A549 (cell line): Measurements from ENCODE around the gene GRHL3. TPM values are rescaled to one million over a fixed set of nuclear protein-coding genes. Genes with fewer than 3 reads are reported as not detected.
A peak's percentile ranks its signal among the peaks of the same experiment; 100 is the strongest.

Source experiments
- ATAC-seq, 2 experiments: fragments of 200-7000 bp in 1 of 2; fragments of >200 bp in 1 of 2; cut with Nextera tagmentation in 1 of 2; cut with Tn5 transposase in 1 of 2; 3 replicates each; pipeline versions ENCODE4 v1.8.0 to v1.9.1; 2018 to 2020; ENCODE audit warnings: mild to moderate bottlenecking in 1 of 2, moderate library complexity in 1 of 2
- CTCF ChIA-PET: fragments of 300-600 bp; sonication (Branson Sonifier 250); formaldehyde crosslinking; extraction: SDS; loops from one replicate; lab custom pipeline; 2021; ENCODE audit warnings: antibody characterized with exemption, inconsistent platforms; lab: Yijun Ruan, JAX
- POLR2A ChIA-PET: fragments of 350-600 bp; formaldehyde crosslinking; extraction: SDS; loops from one replicate; lab custom pipeline; 2021; ENCODE audit warnings: antibody characterized with exemption, inconsistent platforms; lab: Yijun Ruan, JAX
- DNase-seq, 2 experiments: peaks; one replicate each; pipeline versions ENCODE4 v3.0.0 to v3.0.0-alpha.2; 2011 to 2016; ENCODE audit warnings: low read depth in 1 of 2, low spot score in 1 of 2
- FAIRE-seq: peaks from 2 replicates; lab custom pipeline; 2011; peaks lifted over from hg19 to GRCh38; lab: Jason Lieb, UNC
- H3K27ac ChIP-seq, 2 experiments: fragments of >200 bp; sonication (Bioruptor Twin); formaldehyde crosslinking; 3 replicates each; pipeline ENCODE4 v1.5.1; 2016 to 2017
- H3K4me1 ChIP-seq: fragments of >200 bp; sonication (Bioruptor Twin); formaldehyde crosslinking; 3 replicates; pipeline ENCODE4 v1.6.1; 2016
- H3K4me2 ChIP-seq: fragments of >200 bp; sonication (Bioruptor Twin); formaldehyde crosslinking; 3 replicates; pipeline ENCODE4 v1.6.1; 2016
- H3K4me3 ChIP-seq: fragments of >200 bp; sonication (Bioruptor Twin); formaldehyde crosslinking; 3 replicates; pipeline ENCODE4 v1.5.1; 2016
- H3K9me3 ChIP-seq: fragments of >200 bp; sonication (Bioruptor Twin); formaldehyde crosslinking; 3 replicates; pipeline ENCODE4 v1.6.1; 2016
- ATOH8 ChIP-seq: fragments of 250-450 bp; sonication (Bioruptor Pico); IDR thresholded peaks from 2 replicates; pipeline ENCODE4 v1.5.0; 2020; ENCODE audit warnings: low read depth, mild to moderate bottlenecking, moderate library complexity
- BCL3 ChIP-seq: fragments of >200 bp; sonication (Bioruptor Twin); formaldehyde crosslinking; IDR thresholded peaks from 3 replicates; pipeline ENCODE4 v1.6.1; 2016
- CBX2 ChIP-seq: fragments of 200-600 bp; sonication (generic); IDR thresholded peaks from 2 replicates; pipeline ENCODE4 v1.6.1; 2016; ENCODE audit warnings: low read depth, mild to moderate bottlenecking, borderline replicate concordance
- EP300 ChIP-seq, 2 experiments: fragments of >200 bp; sonication (Bioruptor Twin); formaldehyde crosslinking; IDR thresholded peaks; 2 replicates in 1 of 2; 3 replicates in 1 of 2; pipeline ENCODE4 v1.6.1; 2016 to 2017
- ESRRA ChIP-seq: fragments of 150-350 bp; IDR thresholded peaks from 2 replicates; pipeline ENCODE4 v1.6.1; 2014; ENCODE audit warnings: mild to moderate bottlenecking, low read length, borderline replicate concordance
- HES2 ChIP-seq: fragments of >200 bp; sonication (Bioruptor Twin); formaldehyde crosslinking; IDR thresholded peaks from 2 replicates; pipeline ENCODE4 v1.6.1; 2016
- HOXA7 ChIP-seq: fragments of 250-450 bp; sonication (Bioruptor Pico); IDR thresholded peaks from 2 replicates; pipeline ENCODE4 v1.5.0; 2020; ENCODE audit warnings: mild to moderate bottlenecking, moderate library complexity
- KDM1A ChIP-seq: fragments of 200-600 bp; sonication (generic); IDR thresholded peaks from 2 replicates; pipeline ENCODE4 v1.6.1; 2016; ENCODE audit warnings: low read depth, mild to moderate bottlenecking
- MAFK ChIP-seq: fragments of 450-650 bp; IDR thresholded peaks from 2 replicates; pipeline ENCODE4 v1.6.1; 2014; ENCODE audit not compliant: partially characterized antibody
- MAX ChIP-seq: IDR thresholded peaks from 2 replicates; pipeline ENCODE4 v1.6.1; 2012
- MYC ChIP-seq: IDR thresholded peaks from 2 replicates; pipeline ENCODE4 v1.6.1; 2012; ENCODE audit warnings: mild to moderate bottlenecking, inconsistent platforms, low read length, improper control_type of control experiment, borderline replicate concordance
- NFE2L2 ChIP-seq: fragments of 150-350 bp; conservative IDR thresholded peaks from 2 replicates; pipeline ENCODE4 v1.6.1; 2014; ENCODE audit warnings: low read length
- NPAS2 ChIP-seq: fragments of 250-450 bp; sonication (Bioruptor Pico); IDR thresholded peaks from 2 replicates; pipeline ENCODE4 v1.8.0; 2022; ENCODE audit warnings: mild to moderate bottlenecking, moderate library complexity, borderline replicate concordance
- PHF8 ChIP-seq: fragments of 200-600 bp; sonication (generic); IDR thresholded peaks from 2 replicates; pipeline ENCODE4 v1.6.1; 2016; ENCODE audit warnings: low read depth, mild to moderate bottlenecking, antibody characterized with exemption, moderate library complexity, borderline replicate concordance
- POLR2AphosphoS2 ChIP-seq: conservative IDR thresholded peaks from 2 replicates; pipeline ENCODE4 v1.6.1; 2012; ENCODE audit warnings: low read length, improper control_type of control experiment, inconsistent platforms
- RARB ChIP-seq: fragments of 250-450 bp; sonication (Bioruptor Pico); IDR thresholded peaks from 2 replicates; pipeline ENCODE4 v1.8.0; 2021; ENCODE audit warnings: mild to moderate bottlenecking, moderate library complexity
- REST ChIP-seq: fragments of 200-600 bp; sonication (generic); IDR thresholded peaks from 2 replicates; pipeline ENCODE4 v1.6.1; 2016; ENCODE audit warnings: antibody characterized with exemption, mild to moderate bottlenecking, moderate library complexity
- RFX5 ChIP-seq: fragments of 450-650 bp; IDR thresholded peaks from 2 replicates; pipeline ENCODE4 v1.7.1; 2014; ENCODE audit warnings: antibody characterized with exemption, mild to moderate bottlenecking, moderate library complexity
- SREBF2 ChIP-seq: fragments of 450-650 bp; IDR thresholded peaks from 2 replicates; pipeline ENCODE4 v1.6.1; 2014; ENCODE audit warnings: mild to moderate bottlenecking, moderate library complexity
- TP53 ChIP-seq: fragments of 250-450 bp; sonication (Bioruptor Pico); IDR thresholded peaks from 2 replicates; pipeline ENCODE4 v1.5.0; 2021; ENCODE audit warnings: mild to moderate bottlenecking, moderate library complexity
- ZC3H11A ChIP-seq: fragments of 450-650 bp; IDR thresholded peaks from 2 replicates; pipeline ENCODE4 v1.6.1; 2014; ENCODE audit warnings: antibody characterized with exemption, mild to moderate bottlenecking
- ZFP36 ChIP-seq: fragments of 450-650 bp; IDR thresholded peaks from 2 replicates; pipeline ENCODE4 v1.6.1; 2014; ENCODE audit warnings: borderline replicate concordance; ENCODE audit not compliant: partially characterized antibody
- WGBS: methylation state at CpG from one replicate; pipeline ENCODE4 v1.1.6; 2017; ENCODE audit errors: missing lambda C conversion rate; 5-methylcytosine and 5-hydroxymethylcytosine counted together
- polyA plus RNA-seq, 4 experiments: library from polyadenylated mRNA; depleted of rRNA in 3 of 4; stranded (reverse); fragments of >200 nt; fragmentation: RNase III in 1 of 4; extraction: RNeasy Plus Mini Kit Qiagen cat#74134 plus additional on column Dnase treatment in 1 of 4; gene quantifications; 2 replicates in 3 of 4; 3 replicates in 1 of 4; pipeline ENCODE4 v1.2.3, GENCODE V29; 2011 to 2017

Gene GRHL3
- polyA plus RNA-seq, 2 of the 4 experiments (the other 2 are of a cell fraction): 0.58 to 1.6 TPM

- TF ChIP-seq POLR2AphosphoS2 (no peak), ATOH8 (CRISPR knock-in tag) (no peak), TP53 (no peak), BCL3 (no peak), MAFK (no peak)
- TF ChIP-seq, all 56 proteins: peak for 0
Measured at GRCh38 chr1:24343412-24344089, 24.4 kb downstream of the GRHL3 start (continued).

GRCh38 chr1:24344090-24344742 lies 25.1 kb downstream of the GRHL3 start:
- Histone ChIP-seq H3K4me3 (no peak overlapping the region), H3K4me2 (no peak overlapping the region), H3K4me1 (no peaks in the 10 kb centered on the region), H3K27ac (no peak overlapping the region), H3K9me3 (no peaks in the 10 kb centered on the region)
- ChIA-PET CTCF (interaction anchor here (0.6 to 1.3 kb wide), 4 partner anchors 47 to 489 kb away, joined by 3 to 5 read pairs (median 4); no protein-coding TSS in a partner anchor), POLR2A (no interaction called here)
- FAIRE-seq (no peak), DNase-seq (peak in 1 of 2 experiments; percentile 13), ATAC-seq (peak in 1 of 2 experiments; percentile 34; a peak in 3 of 6 replicates)
- 76% methylated on average over 6 of the region's 8 CpGs for WGBS
- no peak for TF ChIP-seq PHF8
- TF ChIP-seq NFE2L2: no peak
- TF ChIP-seq RARB (CRISPR knock-in tag): no peak
- no peak for TF ChIP-seq EP300 (IDR thresholded peaks at IDR 0.05)
- TF ChIP-seq REST: no peak
- TF ChIP-seq MAX: no peak
- no peak for TF ChIP-seq ESRRA
- no peak for TF ChIP-seq SREBF2
- no peak for TF ChIP-seq ZFP36
- TF ChIP-seq CBX2: no peak
- no peak for TF ChIP-seq POLR2AphosphoS2
- TF ChIP-seq HES2: no peak
- no peak for TF ChIP-seq MYC
- no peak for TF ChIP-seq KDM1A
- no peak for TF ChIP-seq HOXA7 (CRISPR knock-in tag)
- TF ChIP-seq ZC3H11A: no peak
- TF ChIP-seq RFX5: no peak
- TF ChIP-seq NPAS2 (CRISPR knock-in tag): no peak
